Measurements from ENCODE around the gene FBRSL1.

DNA sequence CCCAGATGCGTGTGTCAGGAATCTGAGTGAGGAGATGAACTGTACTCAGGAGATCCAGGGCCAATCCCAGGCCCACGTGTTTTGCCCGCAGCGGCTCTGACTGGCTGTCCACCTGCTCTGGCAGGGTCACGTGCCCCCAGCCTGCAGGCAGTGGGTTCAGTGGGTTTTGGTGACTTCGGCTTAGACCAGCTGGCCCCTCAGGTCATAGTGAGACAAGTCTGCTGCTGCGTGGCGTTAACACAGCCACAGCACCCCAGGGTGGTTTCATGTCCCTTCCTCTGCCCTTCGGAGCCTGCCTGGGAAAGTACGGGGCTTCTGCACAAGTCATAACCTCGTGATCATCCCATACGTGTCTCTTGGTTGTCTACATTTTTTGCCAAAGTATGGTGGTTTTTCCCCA is 2.6 kb downstream of the FBRSL1 start:
- TF ChIP-seq, protein P1, sequence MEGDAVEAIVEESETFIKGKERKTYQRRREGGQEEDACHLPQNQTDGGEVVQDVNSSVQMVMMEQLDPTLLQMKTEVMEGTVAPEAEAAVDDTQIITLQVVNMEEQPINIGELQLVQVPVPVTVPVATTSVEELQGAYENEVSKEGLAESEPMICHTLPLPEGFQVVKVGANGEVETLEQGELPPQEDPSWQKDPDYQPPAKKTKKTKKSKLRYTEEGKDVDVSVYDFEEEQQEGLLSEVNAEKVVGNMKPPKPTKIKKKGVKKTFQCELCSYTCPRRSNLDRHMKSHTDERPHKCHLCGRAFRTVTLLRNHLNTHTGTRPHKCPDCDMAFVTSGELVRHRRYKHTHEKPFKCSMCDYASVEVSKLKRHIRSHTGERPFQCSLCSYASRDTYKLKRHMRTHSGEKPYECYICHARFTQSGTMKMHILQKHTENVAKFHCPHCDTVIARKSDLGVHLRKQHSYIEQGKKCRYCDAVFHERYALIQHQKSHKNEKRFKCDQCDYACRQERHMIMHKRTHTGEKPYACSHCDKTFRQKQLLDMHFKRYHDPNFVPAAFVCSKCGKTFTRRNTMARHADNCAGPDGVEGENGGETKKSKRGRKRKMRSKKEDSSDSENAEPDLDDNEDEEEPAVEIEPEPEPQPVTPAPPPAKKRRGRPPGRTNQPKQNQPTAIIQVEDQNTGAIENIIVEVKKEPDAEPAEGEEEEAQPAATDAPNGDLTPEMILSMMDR (IDR thresholded peaks at IDR 0.05; ENCODE audit: insufficient read depth, low read length) = no peak
- TF ChIP-seq SPI1 (IDR thresholded peaks at IDR 0.05; ENCODE audit: borderline replicate concordance, low read depth) = no peak

All from HL-60 (cell line).